HepG2 (cell line): ENCODE data around the gene INPP4B. TPM values are rescaled to one million over a fixed set of nuclear protein-coding genes. Genes with fewer than 3 reads are reported as not detected.

Experiments
- ATAC-seq: fragments of 200-7000 bp; cut with Tn5 transposase; 3 replicates; pipeline ENCODE4 v1.9.1; 2020; ENCODE audit warnings: mild to moderate bottlenecking, moderate library complexity
- BruUV-seq: library from RNA; stranded (reverse); fragments of 400-500 nt; replicated peaks from 2 replicates; lab custom pipeline; 2021; lab: Mats Ljungman, UMichigan
- CTCF ChIA-PET: fragments of 300-600 bp; formaldehyde crosslinking; extraction: SDS; loops from one replicate; lab custom pipeline; 2021; ENCODE audit warnings: low total read pairs, inconsistent platforms, low intra/inter-chr PET ratio; lab: Yijun Ruan, JAX
- POLR2A ChIA-PET: fragments of 350-600 bp; sonication (Branson Sonifier 250); formaldehyde crosslinking; loops from one replicate; lab custom pipeline; 2020; ENCODE audit warnings: antibody characterized with exemption, inconsistent platforms; lab: Yijun Ruan, JAX
- DNase-seq: peaks from one replicate; pipeline ENCODE4 v3.0.0-alpha.2; 2015; ENCODE audit warnings: low spot score
- FAIRE-seq: peaks from 3 replicates; lab custom pipeline; 2011; peaks lifted over from hg19 to GRCh38; lab: Jason Lieb, UNC
- H2AFZ ChIP-seq: one replicate; pipeline ENCODE4 v1.6.1; 2011; ENCODE audit warnings: low read length, inconsistent platforms
- H3K27ac ChIP-seq: fragments of 300-600 bp; 3 replicates; pipeline ENCODE4 v1.8.0; 2011; ENCODE audit warnings: mixed run types, mild to moderate bottlenecking, mixed read lengths, low read length, inconsistent platforms; ENCODE audit not compliant: insufficient read depth; ENCODE audit errors: extremely low read length
- H3K27me3 ChIP-seq, 2 experiments: fragments of 200-600 bp in 1 of 2; 2 replicates in 1 of 2; 3 replicates in 1 of 2; pipeline versions ENCODE4 v1.6.0 to v1.8.0; 2011; ENCODE audit warnings: low read length in 2 of 2, mild to moderate bottlenecking in 2 of 2, moderate library complexity in 2 of 2, inconsistent platforms in 1 of 2; ENCODE audit not compliant: insufficient read depth in 2 of 2, control insufficient read depth in 1 of 2
- H3K36me3 ChIP-seq, 2 experiments: fragments of 200-600 bp in 1 of 2; replicated peaks in 1 of 2; 2 replicates in 1 of 2; 3 replicates in 1 of 2; pipeline versions ENCODE4 v1.5.1 to v1.8.0; 2011; ENCODE audit warnings: low read length in 2 of 2, inconsistent platforms in 1 of 2; ENCODE audit not compliant: insufficient read depth in 2 of 2, control insufficient read depth in 1 of 2
- H3K4me1 ChIP-seq: 2 replicates; pipeline ENCODE4 v1.5.1; 2012; ENCODE audit warnings: low read length, inconsistent platforms; ENCODE audit not compliant: insufficient read depth
- H3K4me2 ChIP-seq: 2 replicates; pipeline ENCODE4 v1.6.0; 2011; ENCODE audit warnings: low read depth, low read length, inconsistent platforms
- H3K4me3 ChIP-seq, 3 experiments: fragments of 200-600 bp in 1 of 3; sonication (generic), shearing (Covaris generic) in 1 of 3; replicated peaks in 1 of 3; 2 replicates each; pipeline ENCODE4 v1.5.1; 2011 to 2016; ENCODE audit warnings: low read length in 3 of 3, inconsistent platforms in 2 of 3, low read depth in 2 of 3, mild to moderate bottlenecking in 2 of 3, control low read depth in 1 of 3, mixed read lengths in 1 of 3; ENCODE audit not compliant: insufficient read depth in 1 of 3
- H3K79me2 ChIP-seq: one replicate; pipeline ENCODE4 v1.6.1; 2011; ENCODE audit warnings: low read length, inconsistent platforms; ENCODE audit not compliant: insufficient read depth
- H3K9ac ChIP-seq: 2 replicates; pipeline ENCODE4 v1.6.0; 2011; ENCODE audit warnings: mild to moderate bottlenecking, low read depth, low read length, inconsistent platforms; ENCODE audit not compliant: insufficient read depth
- H3K9me3 ChIP-seq: 2 replicates; pipeline ENCODE4 v1.5.1; 2012; ENCODE audit warnings: mild to moderate bottlenecking, low read length
- H4K20me1 ChIP-seq: 2 replicates; pipeline ENCODE4 v1.6.0; 2011; ENCODE audit warnings: inconsistent platforms, mild to moderate bottlenecking, low read length, moderate library complexity; ENCODE audit not compliant: insufficient read depth
- CTCF ChIP-seq: sonication (generic); formaldehyde crosslinking; IDR thresholded peaks from 2 replicates; pipeline ENCODE4 v1.5.0; 2020; ENCODE audit warnings: mild to moderate bottlenecking, missing genetic modification reagents, moderate library complexity
- HCFC1 ChIP-seq: fragments of 150-350 bp; IDR thresholded peaks from 2 replicates; pipeline ENCODE4 v1.6.1; 2014; ENCODE audit warnings: low read depth, low read length
- HNRNPUL1 ChIP-seq: fragments of 200-400 bp; formaldehyde crosslinking; IDR thresholded peaks from 2 replicates; pipeline ENCODE4 v1.6.1; 2017; ENCODE audit warnings: low read depth, mild to moderate bottlenecking, low read length, moderate library complexity
- KIAA2018 ChIP-seq: sonication (generic); formaldehyde crosslinking; IDR thresholded peaks from 2 replicates; pipeline ENCODE4 v1.5.0; 2020; ENCODE audit warnings: mild to moderate bottlenecking, missing genetic modification reagents, borderline replicate concordance
- MEIS2 ChIP-seq: sonication (generic); formaldehyde crosslinking; IDR thresholded peaks from 2 replicates; pipeline ENCODE4 v1.9.0; 2021; ENCODE audit warnings: mild to moderate bottlenecking, missing genetic modification reagents
- SNAI1 ChIP-seq: sonication (generic); formaldehyde crosslinking; IDR thresholded peaks from 2 replicates; pipeline ENCODE4 v1.5.0; 2020; ENCODE audit warnings: mild to moderate bottlenecking, missing genetic modification reagents, borderline replicate concordance
- ZFP36L1 ChIP-seq: sonication (generic); formaldehyde crosslinking; IDR thresholded peaks from 2 replicates; pipeline ENCODE4 v1.8.0; 2022; ENCODE audit warnings: mild to moderate bottlenecking, missing genetic modification reagents, moderate library complexity
- ZNF75D ChIP-seq: sonication (generic); formaldehyde crosslinking; IDR thresholded peaks from 2 replicates; pipeline ENCODE4 v1.8.1; 2023; ENCODE audit warnings: missing genetic modification reagents, mild to moderate bottlenecking, borderline replicate concordance
- whole genome bisulfite sequencing: methylation state at CpG from one replicate; pipeline ENCODE4 v1.1.6; 2017; ENCODE audit warnings: low lambda C conversion rate; 5-methylcytosine and 5-hydroxymethylcytosine counted together
- in situ Hi-C: cut with HindIII; loops from 2 replicates; pipeline ENCODE4 v1.10.0; 2017; ENCODE audit warnings: low pct_unique_long_range_greater_than_20kb; ENCODE audit not compliant: extremely low pct_ligation_motif_present
- intact Hi-C: fragments of 100-400 bp; cut with micrococcal nuclease; formaldehyde crosslinking; loops from one replicate; pipeline ENCODE4 v1.10.0; 2022; ENCODE audit not compliant: unreplicated experiment
- polyA plus RNA-seq, 8 experiments: library from polyadenylated mRNA; depleted of rRNA in 3 of 8; stranded (reverse) in 7 of 8; unstranded in 1 of 8; fragments of >200 nt; fragmentation: Illumina TruSeq in 4 of 8; extraction: Trizol in 4 of 8; gene quantifications; 2 replicates each; pipeline versions ENCODE4 v1.2.1 to v1.2.3, GENCODE V29; 2011 to 2016; ENCODE audit warnings: low read depth in 4 of 8, missing spikeins in 1 of 8, mixed read lengths in 1 of 8; ENCODE audit not compliant: insufficient read depth in 1 of 8
- total RNA-seq, 5 experiments: library from RNA; depleted of rRNA; stranded (reverse); fragments of >200 nt; fragmentation: Illumina TruSeq; extraction: Trizol; gene quantifications; 2 replicates each; pipeline ENCODE4 v1.2.3, GENCODE V29; 2016; ENCODE audit warnings: low read depth in 1 of 5

Gene INPP4B
- total and polyA plus RNA-seq, 2 of the 13 experiments (the other 11 are each of a cell fraction or from before 2014, with no cell fraction given) = not detected

DNA sequence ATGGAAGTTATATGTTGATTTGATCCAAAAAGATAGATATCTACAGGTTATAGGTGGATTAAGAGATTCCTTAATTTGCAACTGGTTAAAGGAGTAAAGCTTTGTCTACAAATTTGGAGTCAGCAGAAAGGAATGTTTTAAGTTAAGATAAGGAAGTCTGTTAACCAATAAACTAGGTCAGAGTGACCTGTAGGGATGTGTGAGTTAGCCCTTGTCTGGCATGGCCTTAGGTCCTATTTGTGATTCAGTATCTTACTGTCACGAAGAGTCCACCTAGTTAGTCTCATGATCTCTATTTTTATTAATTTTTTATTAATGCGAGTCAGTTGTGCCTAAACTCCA lies 230.8 kb downstream of the INPP4B start:
- ATAC-seq = no peak
- 3% methylated on average over 2 of the region's 2 CpGs for WGBS
- TF ChIP-seq ZFP36L1 = no peak
- TF ChIP-seq, all 625 proteins: peak for 0
- no peaks in the 10 kb centered on the region for H4K20me1 ChIP-seq
- POLR2A ChIA-PET = no interaction called here
- H2AFZ ChIP-seq = no peak overlapping the region
- H3K79me2 ChIP-seq = no peaks in the 10 kb centered on the region
- intact Hi-C loops = no loop called here
- DNase-seq (no peak), FAIRE-seq (no peak)
- in situ Hi-C loops = no loop called here
- H3K27ac ChIP-seq = no peak overlapping the region
- no peak overlapping the region for H3K4me3 ChIP-seq
- no peaks in the 10 kb centered on the region for H3K4me1 ChIP-seq
- no TSS peak for BruUV-seq
- CTCF ChIA-PET = no interaction called here
- H3K27me3 ChIP-seq = no peaks in the 10 kb centered on the region
- H3K36me3 ChIP-seq = no peaks in the 10 kb centered on the region
- H3K9ac ChIP-seq = no peak overlapping the region
- peaks cover 85% of the 10 kb centered on the region for H3K9me3 ChIP-seq
- H3K4me2 ChIP-seq = no peak overlapping the region

GRCh38 chr4:142614621-142615323 lies 231.3 kb downstream of the INPP4B start:
- H3K27ac ChIP-seq = no peak overlapping the region
- H3K27me3 ChIP-seq = no peaks in the 10 kb centered on the region
- H3K9me3 ChIP-seq = peaks cover 84% of the 10 kb centered on the region
- 22% methylated on average over 2 of the region's 2 CpGs for WGBS
- in situ Hi-C loops (no loop called here), intact Hi-C loops (no loop called here)
- FAIRE-seq (no peak), DNase-seq (no peak), ATAC-seq (no peak)
- no peaks in the 10 kb centered on the region for H3K36me3 ChIP-seq
- H3K4me3 ChIP-seq = no peak overlapping the region
- POLR2A ChIA-PET = no interaction called here
- BruUV-seq = no TSS peak
- no peaks in the 10 kb centered on the region for H3K79me2 ChIP-seq
- H3K9ac ChIP-seq = no peak overlapping the region
- no peak overlapping the region for H3K4me2 ChIP-seq
- no peaks in the 10 kb centered on the region for H4K20me1 ChIP-seq
- no peaks in the 10 kb centered on the region for H3K4me1 ChIP-seq
- H2AFZ ChIP-seq = no peak overlapping the region
- CTCF ChIA-PET = no interaction called here
- TF ChIP-seq SNAI1 = no peak
- no peak for TF ChIP-seq ZNF75D (CRISPR knock-in tag)
- no peak for TF ChIP-seq MEIS2 (CRISPR knock-in tag)
- no peak for TF ChIP-seq HCFC1
- TF ChIP-seq HNRNPUL1 = no peak
- no peak for TF ChIP-seq KIAA2018 (CRISPR knock-in tag)
- TF ChIP-seq CTCF (CRISPR knock-in tag) = no peak
